K562 (cell line): ENCODE results near the gene DDX5. TPM values are rescaled to one million over a fixed set of nuclear protein-coding genes. Genes with fewer than 3 reads are reported as not detected.

Source experiments
- ARHGAP35 ChIP-seq: fragments of 450-650 bp; IDR thresholded peaks from 2 replicates; pipeline ENCODE4 v1.6.1; 2018; ENCODE audit not compliant: partially characterized antibody
- ASH1L ChIP-seq: fragments of 450-650 bp; IDR thresholded peaks from 2 replicates; pipeline ENCODE4 v1.6.1; 2018; ENCODE audit warnings: borderline replicate concordance, mild to moderate bottlenecking, low read depth; ENCODE audit not compliant: partially characterized antibody
- CBX1 ChIP-seq: sonication (generic); IDR thresholded peaks from 2 replicates; pipeline ENCODE4 v1.6.1; 2016; ENCODE audit warnings: antibody characterized with exemption, low read depth, mild to moderate bottlenecking
- CBX2 ChIP-seq: fragments of 200-600 bp; sonication (generic); IDR thresholded peaks from one replicate; pipeline ENCODE4 v1.6.1; 2012; ENCODE audit warnings: mild to moderate bottlenecking, low read length, inconsistent platforms; ENCODE audit not compliant: insufficient read depth, poor library complexity, severe bottlenecking
- CTBP1 ChIP-seq: fragments of 450-650 bp; IDR thresholded peaks from 2 replicates; pipeline ENCODE4 v1.6.1; 2016; ENCODE audit warnings: borderline replicate concordance
- GABPB1 ChIP-seq: sonication (generic); formaldehyde crosslinking; IDR thresholded peaks from 2 replicates; pipeline ENCODE4 v1.8.0; 2022; ENCODE audit warnings: mild to moderate bottlenecking, missing genetic modification reagents
- GATAD2B ChIP-seq: fragments of 450-650 bp; IDR thresholded peaks from 2 replicates; pipeline ENCODE4 v1.6.1; 2017; ENCODE audit warnings: mild to moderate bottlenecking, borderline replicate concordance
- HNRNPH1 ChIP-seq: fragments of 200-400 bp; formaldehyde crosslinking; optimal IDR thresholded peaks from 2 replicates; pipeline ENCODE3; 2017; ENCODE audit warnings: low read depth, mild to moderate bottlenecking, low read length, moderate library complexity
- IRF9 ChIP-seq: fragments of 450-650 bp; IDR thresholded peaks from 2 replicates; pipeline ENCODE4 v1.6.1; 2016; ENCODE audit warnings: missing biosample characterization, missing genetic modification characterization
- NFATC3 ChIP-seq: fragments of 450-650 bp; IDR thresholded peaks from 2 replicates; pipeline ENCODE4 v1.6.1; 2017; ENCODE audit warnings: mild to moderate bottlenecking
- NFRKB ChIP-seq: fragments of 450-650 bp; IDR thresholded peaks from 2 replicates; pipeline ENCODE4 v1.6.1; 2016; ENCODE audit warnings: low read depth
- RNF2 ChIP-seq: sonication (generic); IDR thresholded peaks from 2 replicates; pipeline ENCODE4 v1.6.1; 2016
- STAT5A ChIP-seq: IDR thresholded peaks from 2 replicates; pipeline ENCODE4 v1.6.1; 2012; ENCODE audit warnings: low read length, inconsistent platforms, borderline replicate concordance
- TEAD1 ChIP-seq, 2 experiments: fragments of 450-650 bp in 1 of 2; sonication (generic) in 1 of 2; formaldehyde crosslinking; IDR thresholded peaks; 2 replicates each; pipeline versions ENCODE4 v1.4.0 to v1.8.0; 2020 to 2022; ENCODE audit warnings: mild to moderate bottlenecking in 2 of 2, missing genetic modification reagents in 1 of 2
- ZNF609 ChIP-seq: sonication (generic); formaldehyde crosslinking; IDR thresholded peaks from 2 replicates; pipeline ENCODE4 v1.8.1; 2023; ENCODE audit warnings: missing genetic modification reagents, mild to moderate bottlenecking, borderline replicate concordance
- polyA plus RNA-seq, 8 experiments: library from polyadenylated mRNA; depleted of rRNA in 4 of 8; stranded (reverse) in 5 of 8; unstranded in 3 of 8; fragments of >200 nt; fragmentation: Nextera tagmentation in 2 of 8; fragmentation: Illumina TruSeq in 1 of 8; extraction: Ambion mirVana in 2 of 8; extraction: Trizol in 1 of 8; gene quantifications; 2 replicates each; pipeline versions ENCODE4 v1.2.1 to v1.2.3, GENCODE V29; 2011 to 2014; ENCODE audit warnings: inconsistent platforms in 1 of 8, missing spikeins in 1 of 8
- total RNA-seq, 7 experiments: library from RNA; depleted of rRNA in 6 of 7; stranded (reverse); fragments of >200 nt in 6 of 7; fragmentation: Illumina TruSeq in 2 of 7; extraction: Trizol in 2 of 7; gene quantifications; 2 replicates each; pipeline versions ENCODE4 v1.2.1 to v1.2.3, GENCODE V29; 2011 to 2021; ENCODE audit warnings: low replicate concordance in 1 of 7
- TF ChIP-seq, protein P1 (sequence below): sonication (generic); formaldehyde crosslinking; IDR thresholded peaks from 2 replicates; pipeline ENCODE4 v1.8.0; 2022; ENCODE audit warnings: mild to moderate bottlenecking, missing genetic modification reagents
- TF ChIP-seq, protein P2 (sequence below): sonication (generic); formaldehyde crosslinking; IDR thresholded peaks from 2 replicates; pipeline ENCODE4 v1.8.1; 2023; ENCODE audit warnings: mild to moderate bottlenecking, missing genetic modification reagents
- TF ChIP-seq, protein P3 (sequence below): fragments of 450-650 bp; IDR thresholded peaks from 2 replicates; pipeline ENCODE4 v1.6.1; 2016

The DDX5 gene
- total and polyA plus RNA-seq, 9 of the 15 experiments (the other 6 are each of a cell fraction or from before 2014, with no cell fraction given), result 306 to 1,639 (median 604) TPM

DNA sequence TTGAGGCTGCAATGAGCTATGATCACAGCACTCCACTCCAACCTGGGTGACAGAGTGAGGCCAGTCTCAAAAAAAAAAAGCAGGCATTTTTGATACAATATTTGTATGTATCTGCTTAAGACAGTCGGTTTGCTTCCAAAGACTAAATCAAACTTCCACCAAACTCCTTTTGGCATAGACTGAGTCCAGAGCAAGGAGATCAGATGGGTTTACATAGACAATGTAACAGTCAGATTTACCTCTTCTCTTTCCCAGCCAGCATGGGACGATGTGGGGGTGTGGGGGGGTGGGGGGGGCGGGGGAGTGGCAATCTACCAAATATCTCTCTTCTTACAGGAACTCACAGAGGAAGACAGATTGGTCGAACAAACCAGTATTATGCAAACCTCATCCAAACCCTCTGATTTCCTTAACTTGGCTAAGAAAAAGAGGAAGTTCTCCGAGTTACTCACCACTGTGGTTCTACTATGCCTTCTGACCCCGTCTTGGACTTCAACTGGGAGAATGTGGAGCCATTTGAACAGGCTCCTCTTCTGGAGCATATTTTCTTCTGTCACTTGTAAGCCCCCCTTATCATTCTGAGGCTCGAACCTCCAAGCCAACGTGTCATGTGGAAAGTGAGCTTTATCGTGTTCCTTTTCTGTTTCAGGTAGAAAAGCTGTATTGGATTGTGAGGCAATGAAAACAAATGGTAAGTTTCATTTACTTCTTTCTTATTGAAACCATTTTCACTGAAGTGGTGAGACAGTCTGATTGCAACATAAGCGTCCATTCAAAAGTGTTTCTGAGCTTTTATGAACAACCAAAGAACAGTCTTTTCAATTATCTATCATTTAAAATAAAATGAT is 57.2 kb downstream of the DDX5 start, which contains the start of gene MILR1 (continued):
- no peak for TF ChIP-seq ZNF609 (CRISPR knock-in tag)
- TF ChIP-seq STAT5A, result no peak
- no peak for TF ChIP-seq GATAD2B
- no peak for TF ChIP-seq CBX1
- TF ChIP-seq IRF9 (tag), result no peak
- TF ChIP-seq, protein P1, sequence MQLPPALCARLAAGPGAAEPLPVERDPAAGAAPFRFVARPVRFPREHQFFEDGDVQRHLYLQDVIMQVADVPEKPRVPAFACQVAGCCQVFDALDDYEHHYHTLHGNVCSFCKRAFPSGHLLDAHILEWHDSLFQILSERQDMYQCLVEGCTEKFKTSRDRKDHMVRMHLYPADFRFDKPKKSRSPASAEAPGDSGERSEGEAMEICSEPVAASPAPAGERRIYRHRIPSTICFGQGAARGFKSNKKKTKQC (CRISPR knock-in tag), result no peak
- no peak for TF ChIP-seq RNF2
- TF ChIP-seq, protein P2, sequence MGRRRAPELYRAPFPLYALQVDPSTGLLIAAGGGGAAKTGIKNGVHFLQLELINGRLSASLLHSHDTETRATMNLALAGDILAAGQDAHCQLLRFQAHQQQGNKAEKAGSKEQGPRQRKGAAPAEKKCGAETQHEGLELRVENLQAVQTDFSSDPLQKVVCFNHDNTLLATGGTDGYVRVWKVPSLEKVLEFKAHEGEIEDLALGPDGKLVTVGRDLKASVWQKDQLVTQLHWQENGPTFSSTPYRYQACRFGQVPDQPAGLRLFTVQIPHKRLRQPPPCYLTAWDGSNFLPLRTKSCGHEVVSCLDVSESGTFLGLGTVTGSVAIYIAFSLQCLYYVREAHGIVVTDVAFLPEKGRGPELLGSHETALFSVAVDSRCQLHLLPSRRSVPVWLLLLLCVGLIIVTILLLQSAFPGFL (CRISPR knock-in tag), result no peak
- TF ChIP-seq TEAD1 (CRISPR knock-in tag; IDR thresholded peaks at IDR 0.05), result no peak
- TF ChIP-seq NFRKB, result peak; percentile 67; the same call in 1 of the 2 replicates
- no peak for TF ChIP-seq CBX2
- TF ChIP-seq HNRNPH1, result no peak
- no peak for TF ChIP-seq ARHGAP35
- no peak for TF ChIP-seq ASH1L
- TF ChIP-seq, protein P3, sequence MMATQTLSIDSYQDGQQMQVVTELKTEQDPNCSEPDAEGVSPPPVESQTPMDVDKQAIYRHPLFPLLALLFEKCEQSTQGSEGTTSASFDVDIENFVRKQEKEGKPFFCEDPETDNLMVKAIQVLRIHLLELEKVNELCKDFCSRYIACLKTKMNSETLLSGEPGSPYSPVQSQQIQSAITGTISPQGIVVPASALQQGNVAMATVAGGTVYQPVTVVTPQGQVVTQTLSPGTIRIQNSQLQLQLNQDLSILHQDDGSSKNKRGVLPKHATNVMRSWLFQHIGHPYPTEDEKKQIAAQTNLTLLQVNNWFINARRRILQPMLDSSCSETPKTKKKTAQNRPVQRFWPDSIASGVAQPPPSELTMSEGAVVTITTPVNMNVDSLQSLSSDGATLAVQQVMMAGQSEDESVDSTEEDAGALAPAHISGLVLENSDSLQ, result no peak
- no peak for TF ChIP-seq CTBP1
- no peak for TF ChIP-seq NFATC3
- TF ChIP-seq GABPB1 (CRISPR knock-in tag), result no peak
